ENCODE data around the gene CATSPERD.
"Not testable (repeated sequence)": the region's sequence is repeated elsewhere in the genome, so short reads cannot be mapped to it uniquely, and the experiment has no call there.

CATSPERD gene

GRCh38 chr19:5698635-5699422 is 21.6 kb upstream of the CATSPERD start:
- DNase-seq (ENCODE audit: low spot score) = no peak

- DNase-seq (ENCODE audit: low spot score) = no peak
These were observed 19.9 kb upstream of the CATSPERD start for GRCh38 chr19:5700455-5701092.

- DNase-seq (ENCODE audit: low spot score) = not testable (repeated sequence)
These were observed 18.4 kb upstream of the CATSPERD start for GRCh38 chr19:5702053-5702410.

- no peak for DNase-seq (ENCODE audit: low spot score)
These were observed 16.3 kb upstream of the CATSPERD start for GRCh38 chr19:5703819-5704818.

GRCh38 chr19:5705552-5705951 is 14.9 kb upstream of the CATSPERD start:
- no peak for DNase-seq (ENCODE audit: low spot score)

- DNase-seq (ENCODE audit: low spot score) = no peak
These were observed 13.4 kb upstream of the CATSPERD start for GRCh38 chr19:5706876-5707573.

- DNase-seq (ENCODE audit: low spot score) = no peak
These were observed 12.6 kb upstream of the CATSPERD start for GRCh38 chr19:5707576-5708575.

GRCh38 chr19:5711025-5711424 is 9.4 kb upstream of the CATSPERD start:
- no peak for DNase-seq (ENCODE audit: low spot score)

- DNase-seq (ENCODE audit: low spot score) = no peak
These were observed 8.7 kb upstream of the CATSPERD start for GRCh38 chr19:5711713-5712161.

- DNase-seq (ENCODE audit: low spot score) = no peak
These were observed 7.2 kb upstream of the CATSPERD start for GRCh38 chr19:5713228-5713627.

GRCh38 chr19:5714816-5715215 is 5.6 kb upstream of the CATSPERD start:
- no peak for DNase-seq (ENCODE audit: low spot score)

GRCh38 chr19:5717215-5717935 is 3.1 kb upstream of the CATSPERD start:
- DNase-seq (ENCODE audit: low spot score) = no peak

- no peak for DNase-seq (ENCODE audit: low spot score)
These were observed 2.3 kb upstream of the CATSPERD start for GRCh38 chr19:5718037-5718578.

- DNase-seq (ENCODE audit: low spot score) = peak; percentile 29
These were observed 1.7 kb upstream of the CATSPERD start for GRCh38 chr19:5718579-5719273.

- DNase-seq (ENCODE audit: low spot score) = no peak
These were observed 1.0 kb upstream of the CATSPERD start for GRCh38 chr19:5719274-5719960.

- DNase-seq (ENCODE audit: low spot score) = no peak
These were observed 7.1 kb downstream of the CATSPERD start for GRCh38 chr19:5727453-5728050.

GRCh38 chr19:5733172-5733571 is 12.7 kb downstream of the CATSPERD start:
- not testable (repeated sequence) for DNase-seq (ENCODE audit: low spot score)

- no peak for DNase-seq (ENCODE audit: low spot score)
These were observed 18.0 kb downstream of the CATSPERD start for GRCh38 chr19:5738423-5738822.

Measured in CD4-positive, alpha-beta T cell treated with Interleukin-15 for 4 hours (primary cell).